HFFc6 (cell line): ENCODE results near the gene SPNS2. TPM values are rescaled to one million over a fixed set of nuclear protein-coding genes. Genes with fewer than 3 reads are reported as not detected.

Experiments
- DNase-seq: peaks from one replicate; pipeline ENCODE4 v3.0.0-alpha.2; 2018
- H3K27ac Mint-ChIP-seq: 2 replicates; pipeline ENCODE4 v1.8.0; 2020; ENCODE audit warnings: mild to moderate bottlenecking, mixed read lengths
- H3K27me3 Mint-ChIP-seq: 2 replicates; pipeline ENCODE4 v1.8.0; 2021; ENCODE audit warnings: mild to moderate bottlenecking, moderate library complexity, mixed read lengths; ENCODE audit not compliant: insufficient read depth
- H3K36me3 Mint-ChIP-seq: 2 replicates; pipeline ENCODE4 v1.8.0; 2021; ENCODE audit warnings: low read depth, mixed read lengths
- H3K4me1 Mint-ChIP-seq: 2 replicates; pipeline ENCODE4 v1.8.0; 2020; ENCODE audit warnings: low read depth, mixed read lengths
- H3K4me3 Mint-ChIP-seq: 2 replicates; pipeline ENCODE4 v1.8.0; 2020; ENCODE audit warnings: mild to moderate bottlenecking, moderate library complexity, mixed read lengths
- H3K9me3 Mint-ChIP-seq: 2 replicates; pipeline ENCODE4 v1.8.0; 2020; ENCODE audit warnings: mild to moderate bottlenecking, mixed read lengths
- CTCF ChIP-seq: fragments of 200-600 bp; sonication (generic); IDR thresholded peaks from 2 replicates; pipeline ENCODE4 v1.5.0; 2021; ENCODE audit warnings: antibody characterized with exemption, mild to moderate bottlenecking
- total RNA-seq, 6 experiments: library from RNA; stranded (reverse); fragmentation: NEBNext Ultra II Directional; extraction: Animal tissue kit (Norgen Biotek cat#: 25700); gene quantifications; 2 replicates in 1 of 6; 3 replicates in 5 of 6; pipeline ENCODE4 v1.2.3, GENCODE V29; 2021

SPNS2 gene
- total RNA-seq, 6 experiments from 2014 or later, result not detected

- Mint-ChIP-seq H3K36me3 (peaks cover 15% of the 10 kb centered on the region), H3K9me3 (no peaks in the 10 kb centered on the region), H3K4me3 (no peak overlapping the region), H3K4me1 (peaks cover 25% of the 10 kb centered on the region), H3K27me3 (no peaks in the 10 kb centered on the region; the same call in none of the 2 replicates), H3K27ac (no peak overlapping the region)
- DNase-seq, result no peak
- TF ChIP-seq CTCF, result no peak
These were observed 58.3 kb downstream of the SPNS2 start for GRCh38 chr17:4556996-4557395.

GRCh38 chr17:4557626-4558346 lies 59.1 kb downstream of the SPNS2 start:
- no peak overlapping the region for H3K4me3 Mint-ChIP-seq
- no peak for TF ChIP-seq CTCF
- peaks cover 15% of the 10 kb centered on the region for H3K36me3 Mint-ChIP-seq
- H3K9me3 Mint-ChIP-seq, result no peaks in the 10 kb centered on the region
- no peak for DNase-seq
- peaks cover 5% of the 10 kb centered on the region for H3K27me3 Mint-ChIP-seq
- H3K27ac Mint-ChIP-seq, result no peak overlapping the region
- peaks cover 33% of the 10 kb centered on the region for H3K4me1 Mint-ChIP-seq

- Mint-ChIP-seq H3K4me3 (no peak overlapping the region), H3K36me3 (peaks cover 14% of the 10 kb centered on the region), H3K27me3 (peaks cover 7% of the 10 kb centered on the region), H3K27ac (no peak overlapping the region), H3K9me3 (no peaks in the 10 kb centered on the region), H3K4me1 (peaks cover 34% of the 10 kb centered on the region)
- TF ChIP-seq CTCF, result no peak
- no peak for DNase-seq
These were observed 59.8 kb downstream of the SPNS2 start for GRCh38 chr17:4558347-4558971.

GRCh38 chr17:4559139-4559791 lies 60.6 kb downstream of the SPNS2 start:
- H3K4me1 Mint-ChIP-seq, result peaks cover 26% of the 10 kb centered on the region
- peaks cover 7% of the 10 kb centered on the region for H3K27me3 Mint-ChIP-seq
- no peak for DNase-seq
- H3K9me3 Mint-ChIP-seq, result no peaks in the 10 kb centered on the region
- no peak overlapping the region for H3K4me3 Mint-ChIP-seq
- H3K27ac Mint-ChIP-seq, result no peak overlapping the region
- peaks cover 6% of the 10 kb centered on the region for H3K36me3 Mint-ChIP-seq
- TF ChIP-seq CTCF, result no peak

GRCh38 chr17:4559966-4560365 lies 61.3 kb downstream of the SPNS2 start:
- no peak for TF ChIP-seq CTCF
- Mint-ChIP-seq H3K27ac (no peak overlapping the region), H3K27me3 (peaks cover 7% of the 10 kb centered on the region), H3K4me3 (no peak overlapping the region), H3K9me3 (no peaks in the 10 kb centered on the region), H3K36me3 (no peaks in the 10 kb centered on the region), H3K4me1 (peaks cover 23% of the 10 kb centered on the region)
- DNase-seq, result no peak
